ENCODE measurements around the gene MICAL2. TPM values are rescaled to one million over a fixed set of nuclear protein-coding genes. Genes with fewer than 3 reads are reported as not detected.

The MICAL2 gene
- total and polyA plus RNA-seq, 2 donors (not counting 1 experiment from before 2014, with no cell fraction given) = 0.32 to 0.40 TPM

DNA sequence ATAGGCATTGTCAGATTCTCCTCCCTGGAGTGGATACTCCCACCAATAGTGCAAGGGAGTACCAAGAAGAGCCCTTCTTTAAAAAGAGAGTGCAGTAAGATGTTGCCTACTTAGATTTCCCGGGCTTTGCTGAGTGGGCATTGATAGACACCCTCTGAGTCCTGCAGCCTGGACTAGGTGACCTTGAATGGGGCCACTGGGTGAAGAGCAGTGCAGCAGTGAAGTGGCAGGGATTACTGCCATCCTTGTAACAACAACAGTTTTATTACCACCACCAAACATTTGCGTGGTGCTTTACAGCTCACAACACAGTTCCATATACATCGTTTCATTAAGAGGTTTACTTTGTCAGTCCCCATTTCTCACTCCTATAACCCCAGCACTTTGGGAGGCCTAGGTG, 59.4 kb downstream of the MICAL2 start:
- Mint-ChIP-seq H3K27ac (no peak overlapping the region), H3K4me1 (no peaks in the 10 kb centered on the region), H3K9me3 (ENCODE audit: insufficient read depth) (no peaks in the 10 kb centered on the region), H3K4me3 (no peak overlapping the region), H3K27me3 (peaks cover 10% of the 10 kb centered on the region)
- no peak overlapping the region for H2AFZ ChIP-seq (ENCODE audit: insufficient read depth, low read depth, low read length, poor library complexity, severe bottlenecking)
- TF ChIP-seq, protein P1, sequence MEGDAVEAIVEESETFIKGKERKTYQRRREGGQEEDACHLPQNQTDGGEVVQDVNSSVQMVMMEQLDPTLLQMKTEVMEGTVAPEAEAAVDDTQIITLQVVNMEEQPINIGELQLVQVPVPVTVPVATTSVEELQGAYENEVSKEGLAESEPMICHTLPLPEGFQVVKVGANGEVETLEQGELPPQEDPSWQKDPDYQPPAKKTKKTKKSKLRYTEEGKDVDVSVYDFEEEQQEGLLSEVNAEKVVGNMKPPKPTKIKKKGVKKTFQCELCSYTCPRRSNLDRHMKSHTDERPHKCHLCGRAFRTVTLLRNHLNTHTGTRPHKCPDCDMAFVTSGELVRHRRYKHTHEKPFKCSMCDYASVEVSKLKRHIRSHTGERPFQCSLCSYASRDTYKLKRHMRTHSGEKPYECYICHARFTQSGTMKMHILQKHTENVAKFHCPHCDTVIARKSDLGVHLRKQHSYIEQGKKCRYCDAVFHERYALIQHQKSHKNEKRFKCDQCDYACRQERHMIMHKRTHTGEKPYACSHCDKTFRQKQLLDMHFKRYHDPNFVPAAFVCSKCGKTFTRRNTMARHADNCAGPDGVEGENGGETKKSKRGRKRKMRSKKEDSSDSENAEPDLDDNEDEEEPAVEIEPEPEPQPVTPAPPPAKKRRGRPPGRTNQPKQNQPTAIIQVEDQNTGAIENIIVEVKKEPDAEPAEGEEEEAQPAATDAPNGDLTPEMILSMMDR (IDR thresholded peaks at IDR 0.05) = no peak
- TF ChIP-seq EZH2 (IDR thresholded peaks at IDR 0.05; ENCODE audit: borderline replicate concordance, insufficient read depth, low read depth, low read length, poor library complexity, severe bottlenecking) = no peak
- intact Hi-C loops (cut with micrococcal nuclease) = no loop called here
- no peak overlapping the region for H3K27ac ChIP-seq (ENCODE audit: low read length in 2 of 2)
- H4K20me1 ChIP-seq (ENCODE audit: control insufficient read depth, insufficient read depth, low read length, poor library complexity, severe bottlenecking) = no peaks in the 10 kb centered on the region
- no peaks in the 10 kb centered on the region for H3K27me3 ChIP-seq (replicated peaks in 1 of 4; ENCODE audit: control extremely low read depth in 1 of 4, control insufficient read depth in 3 of 4, insufficient read depth in 4 of 4, low read length in 3 of 4)
- H3K79me2 ChIP-seq (ENCODE audit: control insufficient read depth, insufficient read depth, low read length) = no peaks in the 10 kb centered on the region
- ATAC-seq (ENCODE audit: low read depth) = no peak
- no peak for DNase-seq
- no peaks in the 10 kb centered on the region for H3K9me3 ChIP-seq (ENCODE audit: control extremely low read depth in 1 of 3, control insufficient read depth in 2 of 3, insufficient read depth in 1 of 3, low read length in 2 of 3)
- no peaks in the 10 kb centered on the region for H3K4me1 ChIP-seq (ENCODE audit: control insufficient read depth in 2 of 2, insufficient read depth in 2 of 2, low read length in 2 of 2)
- WGBS (ENCODE audit: insufficient coverage) = 100% methylated on average over 1 of the region's 3 CpGs
- CTCF ChIA-PET = no interaction called here
- no peak overlapping the region for H3K4me2 ChIP-seq (replicated peaks; ENCODE audit: low read depth, low read length, poor library complexity, severe bottlenecking)
- POLR2A ChIA-PET = no interaction called here
- no peak overlapping the region for H3K4me3 ChIP-seq (ENCODE audit: control extremely low read depth in 1 of 5, extremely low read depth in 1 of 5, insufficient read depth in 1 of 5, low read depth in 2 of 5, low read length in 4 of 5)
- H3K36me3 ChIP-seq (replicated peaks in 1 of 2; ENCODE audit: control extremely low read depth in 1 of 2, control insufficient read depth in 1 of 2, extremely low read depth in 1 of 2, insufficient read depth in 2 of 2, low read length in 1 of 2) = no peaks in the 10 kb centered on the region
- no peak overlapping the region for H3K9ac ChIP-seq (ENCODE audit: low read length)

DNA sequence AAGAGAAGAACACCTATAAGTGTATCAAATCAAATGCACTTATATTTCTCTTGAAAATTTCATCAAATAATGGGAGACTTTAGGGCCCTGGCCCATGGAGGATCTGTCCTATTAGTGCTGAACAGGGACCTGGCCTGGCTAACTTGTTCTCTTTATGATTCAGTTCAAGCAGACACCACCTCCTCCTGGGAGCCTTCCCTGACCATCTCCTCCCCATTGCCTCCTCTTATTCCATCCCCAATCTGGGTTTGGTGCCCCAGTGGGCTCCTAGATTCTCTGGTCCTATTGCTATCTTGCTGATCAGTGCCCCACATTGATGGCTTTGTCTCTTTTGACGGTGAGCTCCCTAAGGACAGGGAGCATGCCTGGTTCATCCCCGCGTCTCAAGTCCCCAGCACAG, 60.1 kb downstream of the MICAL2 start:
- intact Hi-C loops (cut with micrococcal nuclease) = no loop called here
- POLR2A ChIA-PET = no interaction called here

More for the DNA sequence above, 60.1 kb downstream of the MICAL2 start:
- no peak overlapping the region for H3K9ac ChIP-seq (ENCODE audit: low read length)
- H3K4me3 ChIP-seq (ENCODE audit: control extremely low read depth in 1 of 5, extremely low read depth in 1 of 5, insufficient read depth in 1 of 5, low read depth in 2 of 5, low read length in 4 of 5) = no peak overlapping the region
- no peak for ATAC-seq (ENCODE audit: low read depth)
- no peaks in the 10 kb centered on the region for H3K36me3 ChIP-seq (replicated peaks in 1 of 2; ENCODE audit: control extremely low read depth in 1 of 2, control insufficient read depth in 1 of 2, extremely low read depth in 1 of 2, insufficient read depth in 2 of 2, low read length in 1 of 2)
- TF ChIP-seq, protein P1 (IDR thresholded peaks at IDR 0.05) = no peak
- no peak for TF ChIP-seq EZH2 (IDR thresholded peaks at IDR 0.05; ENCODE audit: borderline replicate concordance, insufficient read depth, low read depth, low read length, poor library complexity, severe bottlenecking)
- no peak overlapping the region for H3K4me3 Mint-ChIP-seq
- WGBS (ENCODE audit: insufficient coverage) = 100% methylated on average over 1 of the region's 3 CpGs
- no peaks in the 10 kb centered on the region for H3K9me3 Mint-ChIP-seq (ENCODE audit: insufficient read depth)
- H3K27me3 Mint-ChIP-seq = peaks cover 10% of the 10 kb centered on the region
- no peaks in the 10 kb centered on the region for H3K9me3 ChIP-seq (ENCODE audit: control extremely low read depth in 1 of 3, control insufficient read depth in 2 of 3, insufficient read depth in 1 of 3, low read length in 2 of 3)
- CTCF ChIA-PET = no interaction called here
- no peaks in the 10 kb centered on the region for H3K4me1 Mint-ChIP-seq
- H3K79me2 ChIP-seq (ENCODE audit: control insufficient read depth, insufficient read depth, low read length) = no peaks in the 10 kb centered on the region
- no peaks in the 10 kb centered on the region for H3K27me3 ChIP-seq (replicated peaks in 1 of 4; ENCODE audit: control extremely low read depth in 1 of 4, control insufficient read depth in 3 of 4, insufficient read depth in 4 of 4, low read length in 3 of 4)
- H3K27ac ChIP-seq (ENCODE audit: low read length in 2 of 2) = no peak overlapping the region
- H2AFZ ChIP-seq (ENCODE audit: insufficient read depth, low read depth, low read length, poor library complexity, severe bottlenecking) = no peak overlapping the region
- no peaks in the 10 kb centered on the region for H3K4me1 ChIP-seq (ENCODE audit: control insufficient read depth in 2 of 2, insufficient read depth in 2 of 2, low read length in 2 of 2)
- DNase-seq = no peak
- no peak overlapping the region for H3K4me2 ChIP-seq (replicated peaks; ENCODE audit: low read depth, low read length, poor library complexity, severe bottlenecking)
- H3K27ac Mint-ChIP-seq = no peak overlapping the region
- no peaks in the 10 kb centered on the region for H4K20me1 ChIP-seq (ENCODE audit: control insufficient read depth, insufficient read depth, low read length, poor library complexity, severe bottlenecking)

Measured in B cell (primary cell).